ENCODE measurements around the gene LPAR1. TPM values are rescaled to one million over a fixed set of nuclear protein-coding genes. Genes with fewer than 3 reads are reported as not detected.

The LPAR1 gene
- total and polyA plus RNA-seq, 10 of the 15 experiments (the other 5 are each of a cell fraction or from before 2014, with no cell fraction given), result 3.3 to 12.9 (median 8.4) TPM

DNA sequence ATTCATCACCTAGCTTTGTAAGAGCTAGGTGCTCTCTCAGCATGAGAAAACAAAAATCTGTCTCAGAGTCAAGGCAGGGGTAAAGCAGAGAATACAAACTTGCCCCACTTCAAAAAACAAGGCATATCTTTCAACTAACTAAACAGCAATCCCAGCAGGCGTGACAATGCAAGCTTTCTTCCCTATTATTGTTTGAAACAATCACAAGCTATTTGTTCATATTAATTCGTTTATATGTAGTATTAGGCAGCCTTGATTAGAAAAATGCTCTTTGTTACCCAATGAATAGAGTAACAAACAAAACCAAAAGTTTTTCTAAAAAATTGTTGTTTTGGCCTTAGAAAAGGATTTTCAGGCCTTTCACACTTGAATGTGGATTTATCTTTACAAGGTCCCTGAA, 71.1 kb downstream of the LPAR1 start:
- CTCF ChIA-PET, result interaction anchor here (0.7 to 2.1 kb wide), 6 partner anchors 11 to 34 kb away, joined by 3 to 6 read pairs (median 4); no protein-coding TSS in a partner anchor

More for the DNA sequence above, 71.1 kb downstream of the LPAR1 start:
- no peak for FAIRE-seq
- H3K9ac ChIP-seq (ENCODE audit: control insufficient read depth, insufficient read depth, low read length), result no peak overlapping the region
- H3K4me1 ChIP-seq (ENCODE audit: control insufficient read depth, insufficient read depth, low read length), result no peaks in the 10 kb centered on the region
- no peaks in the 10 kb centered on the region for H3K79me2 ChIP-seq (ENCODE audit: control insufficient read depth, insufficient read depth, low read length)
- H3K27me3 ChIP-seq (replicated peaks in 1 of 2; ENCODE audit: control insufficient read depth in 2 of 2, insufficient read depth in 2 of 2, low read length in 1 of 2), result no peaks in the 10 kb centered on the region
- H3K27ac ChIP-seq (ENCODE audit: control insufficient read depth, insufficient read depth), result no peak overlapping the region
- ChIA-PET POLR2A (interaction anchor here (0.7 to 1.5 kb wide), 4 partner anchors 10 to 34 kb away, joined by 3 to 4 read pairs (median 4); no protein-coding TSS in a partner anchor), SMC1A (ENCODE audit: uncharacterized antibody, unreplicated experiment) (interaction anchor here (1.0 to 1.8 kb wide), 5 partner anchors 10 to 127 kb away, joined by 4 to 9 read pairs (median 5); no protein-coding TSS in a partner anchor), RAD21 (ENCODE audit: unreplicated experiment) (interaction anchor here (1.0 to 1.6 kb wide), 3 partner anchors 10 to 148 kb away, joined by 3 to 7 read pairs (median 3); no protein-coding TSS in a partner anchor)
- no peak overlapping the region for H3K4me2 ChIP-seq (ENCODE audit: control insufficient read depth, insufficient read depth)
- in situ Hi-C loops (cut with MboI), result no loop called here
- intact Hi-C loops (cut with micrococcal nuclease; ENCODE audit: unreplicated experiment), result no loop called here
- H2AFZ ChIP-seq (ENCODE audit: control insufficient read depth, low read depth, low read length), result no peak overlapping the region
- DNase-seq (ENCODE audit: low read depth, low spot score), result no peak
- WGBS (ENCODE audit: insufficient coverage, insufficient replicate concordance, low lambda C conversion rate, missing lambda C conversion rate), result 0% methylated on average over 2 of the region's 2 CpGs
- no peaks in the 10 kb centered on the region for H3K9me3 ChIP-seq (replicated peaks; ENCODE audit: control insufficient read depth, insufficient read depth, low read length)
- no peak overlapping the region for H3K4me3 ChIP-seq
- no peak for ATAC-seq
- no TSS peak for BruUV-seq (replicated peaks)
- H3K36me3 ChIP-seq (ENCODE audit: control insufficient read depth in 2 of 2, insufficient read depth in 2 of 2, low read length in 1 of 2), result no peaks in the 10 kb centered on the region
- no peaks in the 10 kb centered on the region for H4K20me1 ChIP-seq (ENCODE audit: control insufficient read depth, insufficient read depth)
- TF ChIP-seq MEF2A (IDR thresholded peaks at IDR 0.05; ENCODE audit: insufficient read depth, low read depth, low read length), result no peak
- TF ChIP-seq, protein P1, sequence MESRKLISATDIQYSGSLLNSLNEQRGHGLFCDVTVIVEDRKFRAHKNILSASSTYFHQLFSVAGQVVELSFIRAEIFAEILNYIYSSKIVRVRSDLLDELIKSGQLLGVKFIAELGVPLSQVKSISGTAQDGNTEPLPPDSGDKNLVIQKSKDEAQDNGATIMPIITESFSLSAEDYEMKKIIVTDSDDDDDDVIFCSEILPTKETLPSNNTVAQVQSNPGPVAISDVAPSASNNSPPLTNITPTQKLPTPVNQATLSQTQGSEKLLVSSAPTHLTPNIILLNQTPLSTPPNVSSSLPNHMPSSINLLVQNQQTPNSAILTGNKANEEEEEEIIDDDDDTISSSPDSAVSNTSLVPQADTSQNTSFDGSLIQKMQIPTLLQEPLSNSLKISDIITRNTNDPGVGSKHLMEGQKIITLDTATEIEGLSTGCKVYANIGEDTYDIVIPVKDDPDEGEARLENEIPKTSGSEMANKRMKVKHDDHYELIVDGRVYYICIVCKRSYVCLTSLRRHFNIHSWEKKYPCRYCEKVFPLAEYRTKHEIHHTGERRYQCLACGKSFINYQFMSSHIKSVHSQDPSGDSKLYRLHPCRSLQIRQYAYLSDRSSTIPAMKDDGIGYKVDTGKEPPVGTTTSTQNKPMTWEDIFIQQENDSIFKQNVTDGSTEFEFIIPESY (IDR thresholded peaks at IDR 0.05), result no peak
- TF ChIP-seq KLF5 (IDR thresholded peaks at IDR 0.05; ENCODE audit: partially characterized antibody), result no peak
- no peak for TF ChIP-seq RUNX3 (IDR thresholded peaks at IDR 0.05; ENCODE audit: low read length)
- TF ChIP-seq, protein P2, sequence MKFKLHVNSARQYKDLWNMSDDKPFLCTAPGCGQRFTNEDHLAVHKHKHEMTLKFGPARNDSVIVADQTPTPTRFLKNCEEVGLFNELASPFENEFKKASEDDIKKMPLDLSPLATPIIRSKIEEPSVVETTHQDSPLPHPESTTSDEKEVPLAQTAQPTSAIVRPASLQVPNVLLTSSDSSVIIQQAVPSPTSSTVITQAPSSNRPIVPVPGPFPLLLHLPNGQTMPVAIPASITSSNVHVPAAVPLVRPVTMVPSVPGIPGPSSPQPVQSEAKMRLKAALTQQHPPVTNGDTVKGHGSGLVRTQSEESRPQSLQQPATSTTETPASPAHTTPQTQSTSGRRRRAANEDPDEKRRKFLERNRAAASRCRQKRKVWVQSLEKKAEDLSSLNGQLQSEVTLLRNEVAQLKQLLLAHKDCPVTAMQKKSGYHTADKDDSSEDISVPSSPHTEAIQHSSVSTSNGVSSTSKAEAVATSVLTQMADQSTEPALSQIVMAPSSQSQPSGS (IDR thresholded peaks at IDR 0.05; ENCODE audit: low read length), result no peak
- no peak for TF ChIP-seq JUND (IDR thresholded peaks at IDR 0.05; ENCODE audit: low read depth, low read length)
- no peak for TF ChIP-seq POLR2AphosphoS2 (IDR thresholded peaks at IDR 0.05; ENCODE audit: low read depth, low read length)
- no peak for TF ChIP-seq BMI1 (IDR thresholded peaks at IDR 0.05; ENCODE audit: borderline replicate concordance)
- no peak for TF ChIP-seq ZNF207 (IDR thresholded peaks at IDR 0.05; ENCODE audit: borderline replicate concordance)
- TF ChIP-seq WRNIP1 (IDR thresholded peaks at IDR 0.05; ENCODE audit: borderline replicate concordance, low read depth, low read length), result no peak
- TF ChIP-seq MYB (IDR thresholded peaks at IDR 0.05; ENCODE audit: borderline replicate concordance, low read depth, low read length), result no peak
- no peak for TF ChIP-seq SMC3 (IDR thresholded peaks at IDR 0.05; ENCODE audit: borderline replicate concordance, low read length)

All from GM12878 (cell line).